AG09309 (cell line): ENCODE results near the gene GPR153.
A peak's percentile ranks its signal among the peaks of the same experiment; 100 is the strongest.

Experiments used
- DNase-seq: peaks from one replicate; pipeline ENCODE4 v3.0.0-alpha.2; 2010; ENCODE audit warnings: low read depth
- H3K4me3 ChIP-seq: 2 replicates; pipeline ENCODE4 v1.5.1; 2011; ENCODE audit warnings: mild to moderate bottlenecking, low read depth, low read length, moderate library complexity; ENCODE audit not compliant: control insufficient read depth
- CTCF ChIP-seq: IDR thresholded peaks from 2 replicates; pipeline ENCODE4 v1.5.1; 2011; ENCODE audit warnings: mild to moderate bottlenecking, low read depth, low read length, inconsistent platforms; ENCODE audit not compliant: insufficient read depth, control insufficient read depth; ENCODE audit errors: missing control alignments

GPR153 gene

GRCh38 chr1:6280761-6281451 is 20.0 kb upstream of the GPR153 start:
- no peak overlapping the region for H3K4me3 ChIP-seq
- TF ChIP-seq CTCF: peak; percentile 36
- no peak for DNase-seq

- TF ChIP-seq CTCF: no peak
- no peak overlapping the region for H3K4me3 ChIP-seq
- no peak for DNase-seq
Observed at GRCh38 chr1:6279613-6280383, 18.9 kb upstream of the GPR153 start.

- H3K4me3 ChIP-seq: no peak overlapping the region
Observed at GRCh38 chr1:6279066-6279465, 18.2 kb upstream of the GPR153 start.

GRCh38 chr1:6278263-6278662 is 17.4 kb upstream of the GPR153 start:
- no peak for TF ChIP-seq CTCF
- DNase-seq: no peak
- no peak overlapping the region for H3K4me3 ChIP-seq

More at GRCh38 chr1:6279066-6279465, 18.2 kb upstream of the GPR153 start:
- DNase-seq: no peak
- no peak for TF ChIP-seq CTCF

- no peak for TF ChIP-seq CTCF
- no peak overlapping the region for H3K4me3 ChIP-seq
- DNase-seq: no peak
Observed at GRCh38 chr1:6276811-6277555, 16.1 kb upstream of the GPR153 start.
